ENCODE measurements around the gene WASL. TPM values are rescaled to one million over a fixed set of nuclear protein-coding genes. Genes with fewer than 3 reads are reported as not detected.

The WASL gene
- total RNA-seq, 4 donors from 2014 or later = 36.0 to 51.5 (median 38.5) TPM

GRCh38 chr7:123774496-123774895, 25.7 kb upstream of the WASL start:
- intact Hi-C loops (cut with DNase I) = no loop called here
- Histone ChIP-seq H3K4me3 (no peak overlapping the region), H3K9me3 (no peaks in the 10 kb centered on the region), H3K4me1 (no peaks in the 10 kb centered on the region), H3K27ac (replicated peaks in 1 of 4) (no peak overlapping the region), H3K36me3 (no peaks in the 10 kb centered on the region), H3K27me3 (peaks cover 0 to 9% (median 0%) of the 10 kb centered on the region in 4 donors)
- no peak for TF ChIP-seq POLR2AphosphoS5 (IDR thresholded peaks at IDR 0.05)
- no peak for TF ChIP-seq POLR2A (IDR thresholded peaks at IDR 0.05; ENCODE audit: low read depth)
- TF ChIP-seq EP300 (IDR thresholded peaks at IDR 0.05) = no peak
- TF ChIP-seq CTCF (IDR thresholded peaks at IDR 0.05) = no peak
- DNase-seq (ENCODE audit: extremely low spot score) = no peak
- 82% methylated on average over 4 of the region's 4 CpGs for WGBS

GRCh38 chr7:123773481-123773880, 24.7 kb upstream of the WASL start:
- DNase-seq (ENCODE audit: extremely low spot score) = no peak
- WGBS = 93% methylated on average over 3 of the region's 3 CpGs
- TF ChIP-seq EP300 (IDR thresholded peaks at IDR 0.05) = no peak
- TF ChIP-seq CTCF (IDR thresholded peaks at IDR 0.05) = no peak
- no peak for TF ChIP-seq POLR2AphosphoS5 (IDR thresholded peaks at IDR 0.05)
- no peak for TF ChIP-seq POLR2A (IDR thresholded peaks at IDR 0.05; ENCODE audit: low read depth)
- intact Hi-C loops (cut with DNase I) = no loop called here
- H3K27ac ChIP-seq (replicated peaks in 1 of 4) = no peak overlapping the region
- H3K4me3 ChIP-seq = no peak overlapping the region
- H3K27me3 ChIP-seq = peaks cover 0 to 9% (median 0%) of the 10 kb centered on the region in 4 donors
- H3K36me3 ChIP-seq = no peaks in the 10 kb centered on the region
- H3K9me3 ChIP-seq = no peaks in the 10 kb centered on the region
- no peaks in the 10 kb centered on the region for H3K4me1 ChIP-seq

- H3K4me3 ChIP-seq = no peak overlapping the region
- no peaks in the 10 kb centered on the region for H3K4me1 ChIP-seq
- H3K9me3 ChIP-seq = no peaks in the 10 kb centered on the region
- TF ChIP-seq EP300 (IDR thresholded peaks at IDR 0.05) (no peak), POLR2A (IDR thresholded peaks at IDR 0.05; ENCODE audit: low read depth) (no peak), POLR2AphosphoS5 (IDR thresholded peaks at IDR 0.05) (no peak), CTCF (IDR thresholded peaks at IDR 0.05) (no peak)
- WGBS = 72% methylated on average over 3 of the region's 3 CpGs
- intact Hi-C loops (cut with DNase I) = no loop called here
- peaks cover 0 to 9% (median 0%) of the 10 kb centered on the region in 4 donors for H3K27me3 ChIP-seq
- no peak for DNase-seq (ENCODE audit: extremely low spot score)
- no peaks in the 10 kb centered on the region for H3K36me3 ChIP-seq
- H3K27ac ChIP-seq (replicated peaks in 1 of 4) = no peak overlapping the region
These were observed 23.8 kb upstream of the WASL start for GRCh38 chr7:123772652-123773051.

- intact Hi-C loops (cut with DNase I) = no loop called here
- WGBS = 66% methylated on average over 2 of the region's 2 CpGs
- no peak overlapping the region for H3K4me3 ChIP-seq
These were observed 23.0 kb upstream of the WASL start for GRCh38 chr7:123771846-123772245.

More at GRCh38 chr7:123771846-123772245, 23.0 kb upstream of the WASL start:
- Histone ChIP-seq H3K4me1 (no peaks in the 10 kb centered on the region), H3K27ac (replicated peaks in 1 of 4) (no peak overlapping the region), H3K36me3 (no peaks in the 10 kb centered on the region), H3K27me3 (peaks cover 0 to 9% (median 0%) of the 10 kb centered on the region in 4 donors), H3K9me3 (no peaks in the 10 kb centered on the region)
- TF ChIP-seq POLR2AphosphoS5 (IDR thresholded peaks at IDR 0.05) (no peak), POLR2A (IDR thresholded peaks at IDR 0.05; ENCODE audit: low read depth) (no peak), CTCF (IDR thresholded peaks at IDR 0.05) (no peak)
- DNase-seq (ENCODE audit: extremely low spot score) = no peak
